Neural progenitor cell (in vitro differentiated cells): ENCODE results near the gene SSBP2. TPM values are rescaled to one million over a fixed set of nuclear protein-coding genes. Genes with fewer than 3 reads are reported as not detected.
A peak's percentile ranks its signal among the peaks of the same experiment; 100 is the strongest.

Source experiments
- DNase-seq: peaks from one replicate; pipeline ENCODE4 v3.0.0-alpha.2; 2016; ENCODE audit warnings: low spot score
- H2AFZ ChIP-seq: fragments of 200-600 bp; sonication (generic); replicated peaks from 2 replicates; pipeline ENCODE4 v1.6.1; 2016; ENCODE audit warnings: antibody characterized with exemption
- H3F3A ChIP-seq: fragments of 200-600 bp; sonication (generic); 2 replicates; pipeline ENCODE4 v1.6.1; 2016; ENCODE audit warnings: antibody characterized with exemption, low read depth
- H3K27ac ChIP-seq: fragments of 200-600 bp; sonication (generic); 2 replicates; pipeline ENCODE4 v1.5.1; 2016; ENCODE audit warnings: mild to moderate bottlenecking
- H3K27me3 ChIP-seq: fragments of 200-600 bp; sonication (generic); 2 replicates; pipeline ENCODE4 v1.6.1; 2016; ENCODE audit warnings: mild to moderate bottlenecking, moderate library complexity
- H3K36me3 ChIP-seq: fragments of 200-600 bp; sonication (generic); 2 replicates; pipeline ENCODE4 v1.5.1; 2016
- H3K4me1 ChIP-seq: fragments of 200-600 bp; sonication (generic); 2 replicates; pipeline ENCODE4 v1.6.1; 2016; ENCODE audit warnings: mixed run types
- H3K4me2 ChIP-seq: fragments of 200-600 bp; sonication (generic); 2 replicates; pipeline ENCODE4 v1.6.1; 2016
- H3K4me3 ChIP-seq: fragments of 200-600 bp; sonication (generic); 2 replicates; pipeline ENCODE4 v1.5.1; 2016
- H3K79me2 ChIP-seq: fragments of 200-600 bp; sonication (generic); 2 replicates; pipeline ENCODE4 v1.6.1; 2016; ENCODE audit warnings: low read depth
- H3K9ac ChIP-seq: fragments of 200-600 bp; sonication (generic); 2 replicates; pipeline ENCODE4 v1.6.1; 2016
- H3K9me3 ChIP-seq: fragments of 200-600 bp; sonication (generic); 2 replicates; pipeline ENCODE4 v1.5.1; 2016; ENCODE audit warnings: low read depth
- H4K20me1 ChIP-seq: fragments of 200-600 bp; sonication (generic); 2 replicates; pipeline ENCODE4 v1.6.1; 2016; ENCODE audit warnings: low read depth
- H3K27ac Mint-ChIP-seq: 3 replicates; pipeline ENCODE4 v1.8.0; 2021; ENCODE audit warnings: mixed read lengths
- H3K27me3 Mint-ChIP-seq: 2 replicates; pipeline ENCODE4 v1.8.0; 2022; ENCODE audit warnings: low read depth, mild to moderate bottlenecking, inconsistent platforms, moderate library complexity, mixed read lengths; ENCODE audit not compliant: insufficient read depth
- H3K36me3 Mint-ChIP-seq: 3 replicates; pipeline ENCODE4 v1.8.0; 2021; ENCODE audit warnings: mixed read lengths
- H3K4me1 Mint-ChIP-seq: 3 replicates; pipeline ENCODE4 v1.8.0; 2021; ENCODE audit warnings: mixed read lengths
- H3K4me3 Mint-ChIP-seq: 3 replicates; pipeline ENCODE4 v1.8.0; 2021; ENCODE audit warnings: mild to moderate bottlenecking, moderate library complexity, mixed read lengths
- H3K9me3 Mint-ChIP-seq: 3 replicates; pipeline ENCODE4 v1.8.0; 2020; ENCODE audit warnings: mixed read lengths
- CTCF ChIP-seq: fragments of 200-600 bp; sonication (generic); IDR thresholded peaks from 2 replicates; pipeline ENCODE4 v1.5.1; 2017; ENCODE audit warnings: antibody characterized with exemption, mild to moderate bottlenecking
- EZH2 ChIP-seq: fragments of 200-600 bp; sonication (generic); IDR thresholded peaks from 2 replicates; pipeline ENCODE4 v1.6.1; 2017; ENCODE audit warnings: antibody characterized with exemption, mild to moderate bottlenecking, moderate library complexity
- EZH2phosphoT487 ChIP-seq: fragments of 200-600 bp; sonication (generic); IDR thresholded peaks from 2 replicates; pipeline ENCODE4 v1.6.1; 2017; ENCODE audit warnings: antibody characterized with exemption
- total RNA-seq: library from RNA; depleted of rRNA; stranded (reverse); fragments of >200 nt; gene quantifications from 2 replicates; pipeline ENCODE4 v1.2.3, GENCODE V29; 2015; ENCODE audit warnings: low replicate concordance

The SSBP2 gene
- total RNA-seq, 1 donor from 2014 or later = 175 TPM

- Histone ChIP-seq H3F3A (peaks cover 30% of the 10 kb centered on the region), H3K4me2 (peak overlapping the region; percentile 84), H3K27ac (no peak overlapping the region), H3K9me3 (no peaks in the 10 kb centered on the region), H3K27me3 (no peaks in the 10 kb centered on the region), H3K9ac (peak overlapping the region; percentile 50), H3K79me2 (peaks cover 52% of the 10 kb centered on the region), H4K20me1 (peaks cover 41% of the 10 kb centered on the region), H2AFZ (no peak overlapping the region), H3K36me3 (no peaks in the 10 kb centered on the region), H3K4me1 (peaks cover 76% of the 10 kb centered on the region), H3K4me3 (peak overlapping the region; percentile 94)
- H3K4me1 Mint-ChIP-seq = peaks cover 58% of the 10 kb centered on the region
- no peaks in the 10 kb centered on the region for H3K9me3 Mint-ChIP-seq
- no peaks in the 10 kb centered on the region for H3K27me3 Mint-ChIP-seq
- no peaks in the 10 kb centered on the region for H3K36me3 Mint-ChIP-seq
- peak overlapping the region; percentile 48 for H3K27ac Mint-ChIP-seq
- peak; percentile 56 for DNase-seq
- peak overlapping the region; percentile 90 for H3K4me3 Mint-ChIP-seq
- TF ChIP-seq EZH2phosphoT487 (no peak), EZH2 (no peak), CTCF (no peak)
These were observed 439 bp downstream of the SSBP2 start for GRCh38 chr5:81750308-81751008.

GRCh38 chr5:81749561-81750307 lies 1.2 kb downstream of the SSBP2 start:
- Mint-ChIP-seq H3K27me3 (no peaks in the 10 kb centered on the region), H3K4me1 (peaks cover 56% of the 10 kb centered on the region)

GRCh38 chr5:81749192-81749560 lies 1.7 kb downstream of the SSBP2 start:
- Histone ChIP-seq H3F3A (peaks cover 29% of the 10 kb centered on the region), H3K79me2 (peaks cover 65% of the 10 kb centered on the region), H3K4me1 (peaks cover 76% of the 10 kb centered on the region), H3K27me3 (no peaks in the 10 kb centered on the region), H3K27ac (no peak overlapping the region), H3K9ac (peak overlapping the region; percentile 50), H2AFZ (no peak overlapping the region), H3K36me3 (no peaks in the 10 kb centered on the region), H3K4me3 (peak overlapping the region; percentile 84), H3K4me2 (peak overlapping the region; percentile 84), H3K9me3 (no peaks in the 10 kb centered on the region), H4K20me1 (peaks cover 54% of the 10 kb centered on the region)
- peak overlapping the region; percentile 31 for H3K27ac Mint-ChIP-seq
- peak overlapping the region; percentile 94 for H3K4me3 Mint-ChIP-seq
- TF ChIP-seq EZH2 (no peak), CTCF (no peak), EZH2phosphoT487 (no peak)
- peak; percentile 22 for DNase-seq
- H3K36me3 Mint-ChIP-seq = no peaks in the 10 kb centered on the region
- H3K4me1 Mint-ChIP-seq = peaks cover 53% of the 10 kb centered on the region
- H3K27me3 Mint-ChIP-seq = no peaks in the 10 kb centered on the region
- H3K9me3 Mint-ChIP-seq = no peaks in the 10 kb centered on the region

More at GRCh38 chr5:81749561-81750307, 1.2 kb downstream of the SSBP2 start:
- peak overlapping the region; percentile 61 for H3K27ac ChIP-seq
- peak overlapping the region; percentile 50 for H3K9ac ChIP-seq
- H3K4me3 ChIP-seq = peak overlapping the region; percentile 84
- H4K20me1 ChIP-seq = peaks cover 48% of the 10 kb centered on the region
- peaks cover 59% of the 10 kb centered on the region for H3K79me2 ChIP-seq
- Mint-ChIP-seq H3K36me3 (no peaks in the 10 kb centered on the region), H3K4me3 (peak overlapping the region; percentile 94), H3K9me3 (no peaks in the 10 kb centered on the region), H3K27ac (peak overlapping the region; percentile 31)
- peak; percentile 80 for DNase-seq
- peaks cover 30% of the 10 kb centered on the region for H3F3A ChIP-seq
- H3K4me2 ChIP-seq = peak overlapping the region; percentile 84
- TF ChIP-seq EZH2 (no peak), CTCF (peak; percentile 17)
- no peaks in the 10 kb centered on the region for H3K9me3 ChIP-seq
- no peaks in the 10 kb centered on the region for H3K36me3 ChIP-seq
- peaks cover 76% of the 10 kb centered on the region for H3K4me1 ChIP-seq
- H3K27me3 ChIP-seq = no peaks in the 10 kb centered on the region
- H2AFZ ChIP-seq = no peak overlapping the region
